ENCODE measurements around the gene PTBP3.

Gene PTBP3

GRCh38 chr9:112337547-112337946 is 4.1 kb upstream of the PTBP3 start:
- H3K4me2 ChIP-seq (ENCODE audit: low read length) = no peak overlapping the region
- 0 out of 2 replicates have a peak, but pooled peaks cover 7% of the 10 kb centered on the region for H3F3A ChIP-seq (ENCODE audit: insufficient read depth, low read length)
- H3K79me2 ChIP-seq (ENCODE audit: insufficient read depth, low read length) = peaks cover 1% of the 10 kb centered on the region
- no peaks in the 10 kb centered on the region for H4K20me1 ChIP-seq (ENCODE audit: insufficient read depth, low read length)
- no peak overlapping the region for H3K9ac ChIP-seq (ENCODE audit: low read length)
- no peaks in the 10 kb centered on the region for H3K9me2 ChIP-seq (ENCODE audit: low read depth, low read length)
- no peaks in the 10 kb centered on the region for H3K36me3 ChIP-seq (ENCODE audit: insufficient read depth, low read length)
- no peak overlapping the region for H3K4me3 ChIP-seq (ENCODE audit: low read depth, low read length, poor library complexity, severe bottlenecking)
- no peak overlapping the region for H2AFZ ChIP-seq (ENCODE audit: low read length)
- H3K27me3 ChIP-seq (ENCODE audit: insufficient read depth, low read length) = no peaks in the 10 kb centered on the region
- TF ChIP-seq CTCF (IDR thresholded peaks at IDR 0.05; ENCODE audit: low read length) = no peak
- no peak for TF ChIP-seq EZH2 (IDR thresholded peaks at IDR 0.05; ENCODE audit: borderline replicate concordance, low read length)
- peaks cover 9% of the 10 kb centered on the region for H3K4me1 ChIP-seq (ENCODE audit: insufficient read depth, low read length, severe bottlenecking)
- H3K27ac ChIP-seq (ENCODE audit: low read depth, low read length, poor library complexity, severe bottlenecking) = no peak overlapping the region
- no peaks in the 10 kb centered on the region for H3K9me3 ChIP-seq (ENCODE audit: low read length)

DNA sequence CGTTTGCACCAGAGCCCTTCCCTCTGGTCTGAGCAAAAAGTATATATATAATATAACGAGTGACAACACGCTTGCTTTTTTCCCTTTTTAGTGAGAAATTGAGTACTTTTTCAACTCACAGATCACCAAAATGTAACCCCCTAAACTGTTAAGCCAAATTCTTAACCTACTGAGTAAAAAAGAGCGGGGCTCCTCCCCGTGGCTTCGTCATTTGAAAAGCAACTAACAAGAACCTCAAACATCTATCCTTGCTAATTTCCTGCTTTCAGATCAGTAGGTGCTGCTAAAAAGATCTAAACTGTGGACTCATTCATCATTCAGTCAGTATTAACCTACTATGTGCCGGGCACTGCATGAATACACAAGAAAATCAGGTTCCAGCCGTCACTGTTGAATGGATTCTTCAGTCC is 1.0 kb upstream of the PTBP3 start:
- Histone ChIP-seq H3K36me3 (ENCODE audit: insufficient read depth, low read length) (no peaks in the 10 kb centered on the region), H3K79me2 (ENCODE audit: insufficient read depth, low read length) (peaks cover 32% of the 10 kb centered on the region), H3K27ac (ENCODE audit: low read depth, low read length, poor library complexity, severe bottlenecking) (peak overlapping the region; percentile 81), H3K27me3 (ENCODE audit: insufficient read depth, low read length) (no peaks in the 10 kb centered on the region), H3K9ac (ENCODE audit: low read length) (peak overlapping the region; percentile 91), H3K4me2 (ENCODE audit: low read length) (peak overlapping the region; percentile 83), H3K4me3 (ENCODE audit: low read depth, low read length, poor library complexity, severe bottlenecking) (peak overlapping the region; percentile 74), H3K9me2 (ENCODE audit: low read depth, low read length) (no peaks in the 10 kb centered on the region), H3K9me3 (ENCODE audit: low read length) (no peaks in the 10 kb centered on the region), H3F3A (ENCODE audit: insufficient read depth, low read length) (0 out of 2 replicates have a peak, but pooled peaks cover 7% of the 10 kb centered on the region), H4K20me1 (ENCODE audit: insufficient read depth, low read length) (no peaks in the 10 kb centered on the region), H2AFZ (ENCODE audit: low read length) (peak overlapping the region; percentile 51), H3K4me1 (ENCODE audit: insufficient read depth, low read length, severe bottlenecking) (peaks cover 27% of the 10 kb centered on the region)
- TF ChIP-seq CTCF (IDR thresholded peaks at IDR 0.05; ENCODE audit: low read length) (no peak), EZH2 (IDR thresholded peaks at IDR 0.05; ENCODE audit: borderline replicate concordance, low read length) (no peak)

GRCh38 chr9:112333639-112334431 is 416 bp upstream of the PTBP3 start:
- Histone ChIP-seq H3K27me3 (ENCODE audit: insufficient read depth, low read length) (no peaks in the 10 kb centered on the region), H3K79me2 (ENCODE audit: insufficient read depth, low read length) (peaks cover 39% of the 10 kb centered on the region), H3K9me3 (ENCODE audit: low read length) (no peaks in the 10 kb centered on the region), H3K4me3 (ENCODE audit: low read depth, low read length, poor library complexity, severe bottlenecking) (peak overlapping the region; percentile 85), H3K36me3 (ENCODE audit: insufficient read depth, low read length) (no peaks in the 10 kb centered on the region), H2AFZ (ENCODE audit: low read length) (peak overlapping the region; percentile 51), H3K27ac (ENCODE audit: low read depth, low read length, poor library complexity, severe bottlenecking) (peak overlapping the region; percentile 85), H3K4me2 (ENCODE audit: low read length) (peak overlapping the region; percentile 83), H3K9ac (ENCODE audit: low read length) (peak overlapping the region; percentile 91), H3F3A (ENCODE audit: insufficient read depth, low read length) (0 out of 2 replicates have a peak, but pooled peaks cover 7% of the 10 kb centered on the region), H3K9me2 (ENCODE audit: low read depth, low read length) (no peaks in the 10 kb centered on the region), H4K20me1 (ENCODE audit: insufficient read depth, low read length) (no peaks in the 10 kb centered on the region), H3K4me1 (ENCODE audit: insufficient read depth, low read length, severe bottlenecking) (peaks cover 27% of the 10 kb centered on the region)
- no peak for TF ChIP-seq EZH2 (IDR thresholded peaks at IDR 0.05; ENCODE audit: borderline replicate concordance, low read length)
- TF ChIP-seq CTCF (IDR thresholded peaks at IDR 0.05; ENCODE audit: low read length) = peak; percentile 42
